ENCODE measurements around the gene IFNAR2.

The IFNAR2 gene

GRCh38 chr21:33270986-33271385 lies 41.2 kb downstream of the IFNAR2 start:
- DNase-seq = no peak

GRCh38 chr21:33273044-33273443 lies 43.3 kb downstream of the IFNAR2 start:
- DNase-seq = no peak

GRCh38 chr21:33278721-33279120 lies 49.0 kb downstream of the IFNAR2 start:
- no peak for DNase-seq

GRCh38 chr21:33279330-33279820 lies 49.6 kb downstream of the IFNAR2 start:
- DNase-seq = no peak
